MM.1S (cell line): ENCODE data around the gene ISOC1.

Source experiments
- EZH2phosphoT487 ChIP-seq: fragments of 300-600 bp; sonication (generic); IDR thresholded peaks from 2 replicates; pipeline ENCODE4 v1.6.1; 2018; ENCODE audit warnings: antibody characterized with exemption, low read length
- TF ChIP-seq, protein P1 (sequence below): fragments of 300-600 bp; sonication (generic); IDR thresholded peaks from 2 replicates; pipeline ENCODE4 v1.5.1; 2016; ENCODE audit warnings: antibody characterized with exemption, low read length, mixed read lengths

DNA sequence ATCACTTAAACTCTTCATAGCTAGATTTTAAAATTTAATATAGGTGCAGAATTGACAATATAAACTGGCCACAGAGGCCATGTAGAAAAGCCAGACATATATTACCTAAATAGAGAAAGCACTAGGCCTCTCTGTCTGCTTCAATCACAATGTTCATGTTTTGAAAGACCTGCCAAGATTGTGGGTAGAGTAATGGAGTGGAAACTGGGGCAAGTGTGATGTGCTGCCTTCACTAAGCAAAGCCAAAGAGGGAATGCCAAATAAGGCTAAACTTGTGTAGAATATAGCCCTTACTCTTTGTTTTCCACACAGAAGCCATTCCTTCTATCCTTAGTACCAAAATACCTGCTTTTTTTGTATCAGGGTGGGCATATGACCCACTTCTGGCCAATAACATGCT lies 15.1 kb upstream of the ISOC1 start:
- no peak for TF ChIP-seq EZH2phosphoT487
- TF ChIP-seq, protein P1, sequence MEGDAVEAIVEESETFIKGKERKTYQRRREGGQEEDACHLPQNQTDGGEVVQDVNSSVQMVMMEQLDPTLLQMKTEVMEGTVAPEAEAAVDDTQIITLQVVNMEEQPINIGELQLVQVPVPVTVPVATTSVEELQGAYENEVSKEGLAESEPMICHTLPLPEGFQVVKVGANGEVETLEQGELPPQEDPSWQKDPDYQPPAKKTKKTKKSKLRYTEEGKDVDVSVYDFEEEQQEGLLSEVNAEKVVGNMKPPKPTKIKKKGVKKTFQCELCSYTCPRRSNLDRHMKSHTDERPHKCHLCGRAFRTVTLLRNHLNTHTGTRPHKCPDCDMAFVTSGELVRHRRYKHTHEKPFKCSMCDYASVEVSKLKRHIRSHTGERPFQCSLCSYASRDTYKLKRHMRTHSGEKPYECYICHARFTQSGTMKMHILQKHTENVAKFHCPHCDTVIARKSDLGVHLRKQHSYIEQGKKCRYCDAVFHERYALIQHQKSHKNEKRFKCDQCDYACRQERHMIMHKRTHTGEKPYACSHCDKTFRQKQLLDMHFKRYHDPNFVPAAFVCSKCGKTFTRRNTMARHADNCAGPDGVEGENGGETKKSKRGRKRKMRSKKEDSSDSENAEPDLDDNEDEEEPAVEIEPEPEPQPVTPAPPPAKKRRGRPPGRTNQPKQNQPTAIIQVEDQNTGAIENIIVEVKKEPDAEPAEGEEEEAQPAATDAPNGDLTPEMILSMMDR = no peak
